Activated naive CD8-positive, alpha-beta T cell treated with anti-CD3 and anti-CD28 coated beads, Interleukin-2, amount 50 U/mL, for 16 hours (primary cell): Measurements from ENCODE around the gene SHC4.
"Not testable (repeated sequence)": the region's sequence is repeated elsewhere in the genome, so short reads cannot be mapped to it uniquely, and the experiment has no call there.

Source experiments
- DNase-seq: peaks from one replicate; pipeline ENCODE4 v3.0.0-alpha.2; 2020; ENCODE audit warnings: low read depth, low spot score

SHC4 gene

DNA sequence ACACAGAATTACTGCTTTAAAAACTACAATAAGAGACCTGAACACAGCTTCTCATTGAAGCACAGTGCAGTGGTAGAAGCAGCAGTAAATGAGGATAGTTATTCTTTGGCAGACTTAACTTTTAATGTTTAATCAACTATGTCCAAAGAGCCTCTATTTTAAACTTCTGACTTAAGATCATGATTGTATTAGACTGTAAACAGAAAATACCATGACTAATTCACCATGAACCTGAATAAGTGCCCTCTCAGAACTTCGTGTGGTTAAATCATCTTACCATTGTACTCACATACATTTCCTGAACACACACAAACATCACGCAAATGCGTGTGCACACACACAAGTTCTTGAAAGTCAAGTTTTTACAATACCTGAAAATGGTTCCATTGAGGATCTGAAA is 166.8 kb downstream of the SHC4 start:
- DNase-seq, result no peak

DNA sequence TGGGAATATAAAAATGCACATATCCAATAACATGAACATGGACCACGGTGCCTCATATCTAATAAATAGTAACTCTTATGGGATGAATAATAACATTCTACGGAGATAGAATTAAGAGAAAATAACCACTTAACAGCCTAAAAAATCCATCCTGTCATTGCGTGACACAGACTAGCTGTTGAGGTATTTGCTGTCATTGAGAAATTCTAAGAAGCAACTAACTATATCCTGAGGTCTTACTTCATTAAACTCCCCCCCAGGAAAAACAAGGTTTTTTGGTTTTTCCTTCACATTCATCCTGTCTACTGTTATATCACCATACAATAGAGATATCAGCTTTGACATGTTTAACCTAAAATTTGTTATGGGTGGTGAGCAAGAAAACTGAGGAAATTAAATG is 167.2 kb downstream of the SHC4 start:
- DNase-seq, result no peak

- no peak for DNase-seq
Observed at GRCh38 chr15:48795901-48796300, 167.8 kb downstream of the SHC4 start.

- no peak for DNase-seq
Observed at GRCh38 chr15:48794697-48795134, 169.0 kb downstream of the SHC4 start.

GRCh38 chr15:48792408-48792807 is 171.3 kb downstream of the SHC4 start:
- DNase-seq, result no peak

DNA sequence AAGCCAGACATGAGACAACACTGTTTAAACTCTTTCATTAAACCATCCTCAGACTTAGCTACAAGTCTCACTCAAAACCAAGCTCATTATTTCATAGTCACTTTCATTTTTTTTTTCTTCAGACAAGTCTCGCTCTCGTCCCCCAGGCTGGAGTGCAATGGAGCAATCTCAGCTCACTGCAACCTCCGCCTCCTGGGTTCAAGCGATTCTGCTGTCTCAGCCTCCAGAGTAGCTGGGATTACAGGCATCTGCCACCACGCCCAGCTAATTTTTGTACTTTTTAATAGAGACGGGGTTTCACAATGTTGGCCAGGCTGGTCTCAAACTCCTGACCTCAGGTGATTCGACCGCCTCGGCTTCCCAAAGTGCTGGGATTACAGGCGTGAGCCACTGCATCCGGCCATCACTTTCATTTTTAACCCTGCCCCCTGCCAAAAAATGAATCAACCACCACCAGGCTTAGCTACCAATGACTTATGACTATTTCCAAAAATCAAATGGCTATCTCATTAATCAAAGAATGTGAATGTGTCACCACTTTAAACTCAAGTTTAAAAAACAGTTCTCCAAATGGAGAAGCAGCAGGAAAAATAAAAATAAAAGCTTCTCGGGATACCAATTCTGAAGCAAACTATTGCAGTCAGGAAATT is 173.1 kb downstream of the SHC4 start:
- DNase-seq, result not testable (repeated sequence)

DNA sequence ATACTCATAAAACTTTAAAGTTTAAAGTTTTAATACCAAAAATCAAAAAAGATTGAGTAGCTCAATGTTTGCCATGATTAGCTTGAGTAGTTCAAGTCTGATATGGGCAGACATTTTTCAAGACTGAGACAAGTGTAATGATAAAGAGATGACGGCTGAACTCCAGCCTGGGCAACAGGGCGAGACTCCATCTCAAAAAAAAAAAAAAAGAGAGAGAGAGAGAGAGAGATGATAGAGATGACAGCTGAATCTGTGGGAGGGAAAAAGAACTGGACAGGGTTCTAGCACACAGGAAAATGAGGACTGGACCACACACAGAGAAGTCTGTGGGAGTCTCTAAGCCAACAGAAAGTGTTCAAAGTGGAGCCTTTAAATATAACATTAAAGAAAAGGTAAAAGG is 178.0 kb downstream of the SHC4 start:
- no peak for DNase-seq

DNA sequence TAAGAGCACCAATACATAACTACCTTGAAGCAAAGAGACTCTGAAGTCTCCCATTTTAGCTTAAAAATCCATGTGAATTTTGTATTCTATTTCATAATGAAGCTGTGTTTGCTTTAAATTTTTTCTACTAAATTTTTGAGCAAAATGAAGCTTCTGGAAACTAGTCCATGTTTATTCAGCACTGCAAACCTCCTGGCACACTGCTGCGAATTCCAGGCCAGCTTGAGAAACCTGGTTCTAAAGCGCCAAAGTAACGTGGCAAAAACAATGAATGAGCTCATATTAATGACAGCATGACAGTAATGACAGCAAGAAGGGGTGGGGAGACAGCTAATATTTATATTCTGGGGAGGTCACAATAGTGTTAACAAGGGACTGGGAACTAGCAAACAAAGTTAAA is 178.5 kb downstream of the SHC4 start:
- no peak for DNase-seq

DNA sequence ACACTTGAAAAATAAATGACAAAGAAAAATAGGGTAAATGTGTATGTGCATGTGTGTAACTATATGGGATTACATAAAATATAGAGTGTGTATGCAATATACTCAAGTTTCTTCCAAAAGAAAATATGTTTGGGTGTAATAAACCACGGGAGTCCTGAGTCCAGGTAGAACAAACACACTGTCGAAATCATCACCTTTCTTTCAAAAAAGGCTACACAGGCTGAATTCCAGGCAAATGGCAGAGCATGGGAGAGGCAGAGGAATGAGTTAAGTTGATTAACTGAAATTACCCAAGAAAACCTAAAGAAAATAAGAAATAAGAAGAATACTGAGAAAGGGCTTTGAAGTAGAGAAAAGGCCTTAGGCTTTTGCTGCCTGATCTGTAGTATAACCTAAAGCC is 179.0 kb downstream of the SHC4 start:
- DNase-seq, result no peak

- no peak for DNase-seq
Observed at GRCh38 chr15:48782911-48783310, 180.8 kb downstream of the SHC4 start.

DNA sequence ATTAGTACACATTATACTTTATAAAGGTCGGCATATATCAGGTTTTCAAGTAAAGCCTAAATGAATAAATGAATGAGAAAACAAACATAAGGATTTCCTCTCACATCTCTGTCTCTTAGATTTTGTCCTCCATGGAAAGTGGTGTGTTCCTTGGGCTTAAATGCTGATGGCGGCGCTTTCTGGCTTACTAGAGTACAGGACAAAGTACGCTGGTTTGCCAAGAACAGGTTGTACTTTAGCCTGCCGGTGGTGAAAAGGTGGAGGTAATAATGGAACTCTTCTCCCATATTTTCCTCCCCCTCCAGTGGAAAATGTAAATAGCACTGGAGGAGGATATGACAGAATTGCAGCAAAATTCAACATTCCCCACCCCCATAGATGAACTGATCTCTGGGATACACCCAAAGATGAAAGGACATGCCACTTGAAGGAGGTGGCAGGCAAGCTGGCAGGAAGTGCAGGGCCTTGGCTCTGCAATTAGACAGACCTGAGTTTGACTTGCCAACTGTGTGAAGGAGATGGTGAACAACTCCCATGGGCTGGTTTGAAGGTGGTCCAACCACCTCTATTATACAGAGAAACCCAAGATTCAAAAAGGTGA is 182.1 kb downstream of the SHC4 start:
- no peak for DNase-seq

- DNase-seq, result no peak
Observed at GRCh38 chr15:48781017-48781416, 182.7 kb downstream of the SHC4 start.

DNA sequence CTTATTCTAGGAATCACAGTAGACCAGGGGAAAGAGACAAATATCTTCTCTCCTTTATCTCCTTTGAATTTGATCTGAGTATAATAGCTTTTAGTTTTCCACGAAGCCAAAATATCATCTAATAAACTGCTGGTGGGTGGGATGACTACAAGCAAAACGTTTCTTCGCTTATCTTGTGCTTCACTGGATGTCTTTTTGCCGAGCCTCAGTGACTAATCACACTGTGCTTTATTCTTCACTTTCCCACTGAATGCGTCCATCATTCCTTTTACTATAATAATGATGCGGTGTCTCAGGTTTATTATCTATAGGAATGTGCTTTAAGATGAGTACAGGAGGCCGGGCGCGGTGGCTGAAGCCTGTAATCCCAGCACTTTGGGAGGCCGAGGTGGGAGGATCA is 185.4 kb downstream of the SHC4 start:
- DNase-seq, result no peak

GRCh38 chr15:48777645-48778330 is 185.9 kb downstream of the SHC4 start:
- no peak for DNase-seq

- DNase-seq, result no peak
Observed at GRCh38 chr15:48775546-48775945, 188.2 kb downstream of the SHC4 start.

DNA sequence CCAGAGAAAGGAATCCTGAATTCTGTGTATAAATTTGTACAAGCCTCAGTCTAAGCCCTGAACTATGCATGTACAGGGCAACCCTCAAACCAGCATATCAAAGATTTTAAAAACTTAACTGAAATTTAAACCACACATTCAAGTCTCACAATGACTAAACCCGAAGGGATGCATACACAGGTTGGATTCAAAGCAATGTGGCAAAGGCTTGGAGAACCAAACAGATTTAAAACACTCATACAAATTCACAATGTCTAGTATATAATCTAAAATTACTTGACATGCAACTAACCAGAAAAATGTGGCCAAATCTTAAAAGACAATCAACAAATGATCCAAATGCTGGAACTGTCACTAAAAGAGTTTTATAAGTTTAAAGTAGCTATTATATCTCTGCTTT is 189.2 kb downstream of the SHC4 start:
- DNase-seq, result no peak
